Right lobe of liver (tissue), 6 donors: ENCODE measurements around the gene TBC1D10A. TPM values are rescaled to one million over a fixed set of nuclear protein-coding genes. Genes with fewer than 3 reads are reported as not detected.

ENCODE experiments used
- ATAC-seq, 4 donors: fragments of 200-7000 bp; cut with Tn5 transposase; one replicate each; pipeline ENCODE4 v1.9.1; 2020; ENCODE audit warnings: mild to moderate bottlenecking in 4 of 4, moderate library complexity in 4 of 4
- DNase-seq, 3 donors: peaks; one replicate each; pipeline ENCODE4 v3.0.0-alpha.2; 2020
- H3K27ac ChIP-seq, 3 donors: fragments of 200-600 bp; one replicate each; pipeline ENCODE4 v1.8.0; 2022
- H3K27me3 ChIP-seq, 2 donors: fragments of 200-600 bp; one replicate each; pipeline ENCODE4 v1.8.0; 2022
- H3K36me3 ChIP-seq, 4 donors: fragments of 200-600 bp; sonication (generic) in 1 of 4; one replicate each; pipeline versions ENCODE4 v1.5.1 to v1.8.0; 2017 to 2022; ENCODE audit warnings: control low read depth in 1 of 4
- H3K4me1 ChIP-seq, 4 donors: fragments of 200-600 bp; sonication (generic) in 1 of 4; one replicate each; pipeline versions ENCODE4 v1.5.1 to v1.8.0; 2017 to 2022; ENCODE audit warnings: control low read depth in 1 of 4
- H3K4me3 ChIP-seq, 3 donors: fragments of 200-600 bp; one replicate each; pipeline ENCODE4 v1.8.0; 2022
- H3K9me3 ChIP-seq, 4 donors: fragments of 200-600 bp; sonication (generic) in 1 of 4; one replicate each; pipeline versions ENCODE4 v1.5.1 to v1.8.0; 2017 to 2022; ENCODE audit warnings: control low read depth in 1 of 4
- CTCF ChIP-seq, 4 donors: fragments of 200-600 bp in 3 of 4; fragments of 450-650 bp in 1 of 4; IDR thresholded peaks; one replicate each; pipeline versions ENCODE4 v1.5.1 to v1.8.0; 2016 to 2022; ENCODE audit warnings: antibody characterized with exemption in 4 of 4, mild to moderate bottlenecking in 2 of 4
- POLR2A ChIP-seq: fragments of 450-650 bp; IDR thresholded peaks from one replicate; pipeline ENCODE4 v1.6.1; 2017; ENCODE audit warnings: antibody characterized with exemption, mild to moderate bottlenecking
- WGBS: methylation state at CpG from one replicate; pipeline ENCODE4 v1.1.6; 2018; ENCODE audit warnings: low coverage, low lambda C conversion rate; ENCODE audit not compliant: insufficient coverage; ENCODE audit errors: missing lambda C conversion rate; 5-methylcytosine and 5-hydroxymethylcytosine counted together
- intact Hi-C, 2 donors: fragments of 100-400 bp; cut with DNase I; formaldehyde crosslinking; loops; one replicate each; pipeline versions ENCODE4 v1.11.2 to v1.14.1; 2022
- total RNA-seq, 6 experiments: library from RNA; depleted of rRNA in 2 of 6; stranded (reverse); fragments of >200 nt in 2 of 6; fragmentation: NEBNext Ultra II Directional in 3 of 6; extraction: Animal tissue kit (Norgen Biotek cat#: 25700) in 3 of 6; gene quantifications; one replicate each; pipeline versions ENCODE4 v1.1.0 to v1.2.4, GENCODE V29; 2016 to 2023
- donor health status: DM: no; HTN: yes; CAD: no.
- donor health status: DM: no; HTN: no; CAD: no.
- donor health status: DM: no; HTN: no; CAD: no.
- donor health status: DM: no; HTN: yes; CAD: no.
- donor health status: DM: no; HTN: yes; CAD: no.

Gene TBC1D10A
- total RNA-seq, 6 experiments from 2014 or later: 6.6 to 12.6 (median 10.0) TPM

GRCh38 chr22:30297991-30298701 is 28.6 kb downstream of the TBC1D10A start:
- Histone ChIP-seq H3K36me3 (peaks cover 0 to 78% (median 12%) of the 10 kb centered on the region in 4 donors), H3K4me3 (no peak overlapping the region), H3K4me1 (no peaks in the 10 kb centered on the region), H3K9me3 (no peaks in the 10 kb centered on the region), H3K27ac (no peak overlapping the region), H3K27me3 (no peaks in the 10 kb centered on the region)
- 89% methylated on average over 3 of the region's 9 CpGs for WGBS
- DNase-seq (no peak), ATAC-seq (no peak)
- intact Hi-C loops: no loop called here
- TF ChIP-seq POLR2A (no peak), CTCF (IDR thresholded peaks at IDR 0.05) (no peak)

GRCh38 chr22:30297276-30297990 is 29.3 kb downstream of the TBC1D10A start:
- WGBS: 94% methylated on average over 6 of the region's 11 CpGs
- no peak for DNase-seq
- intact Hi-C loops: no loop called here
- H3K4me1 ChIP-seq: no peaks in the 10 kb centered on the region
- H3K36me3 ChIP-seq: peaks cover 0 to 76% (median 12%) of the 10 kb centered on the region in 4 donors
- no peak overlapping the region for H3K4me3 ChIP-seq
- no peaks in the 10 kb centered on the region for H3K9me3 ChIP-seq
- no peak overlapping the region for H3K27ac ChIP-seq
- TF ChIP-seq CTCF (IDR thresholded peaks at IDR 0.05) (no peak), POLR2A (no peak)
- no peaks in the 10 kb centered on the region for H3K27me3 ChIP-seq
- ATAC-seq: no peak

- intact Hi-C loops: no loop called here
- ATAC-seq (no peak), DNase-seq (no peak)
- H3K27me3 ChIP-seq: no peaks in the 10 kb centered on the region
- H3K36me3 ChIP-seq: peaks cover 0 to 77% (median 14%) of the 10 kb centered on the region in 4 donors
- H3K4me1 ChIP-seq: peaks cover 0 to 3% (median under 1%) of the 10 kb centered on the region in 4 donors
- H3K27ac ChIP-seq: no peak overlapping the region
- TF ChIP-seq POLR2A (no peak), CTCF (IDR thresholded peaks at IDR 0.05) (no peak)
- no peaks in the 10 kb centered on the region for H3K9me3 ChIP-seq
- WGBS: 100% methylated on average over 1 of the region's 3 CpGs
- H3K4me3 ChIP-seq: no peak overlapping the region
Measured at GRCh38 chr22:30296833-30297232, 29.9 kb downstream of the TBC1D10A start.

- no peak for DNase-seq
- intact Hi-C loops: no loop called here
- 95% methylated on average over 4 of the region's 4 CpGs for WGBS
- Histone ChIP-seq H3K9me3 (no peaks in the 10 kb centered on the region), H3K4me3 (no peak overlapping the region), H3K27ac (no peak overlapping the region), H3K4me1 (peaks cover 0 to 8% (median 3%) of the 10 kb centered on the region in 4 donors), H3K36me3 (peaks cover 0 to 73% (median 14%) of the 10 kb centered on the region in 4 donors), H3K27me3 (no peaks in the 10 kb centered on the region)
- no peak for ATAC-seq
- TF ChIP-seq CTCF (IDR thresholded peaks at IDR 0.05) (no peak), POLR2A (no peak)
Measured at GRCh38 chr22:30296324-30296723, 30.4 kb downstream of the TBC1D10A start.
